Panc1 (cell line): ENCODE results near the gene UHRF2. TPM values are rescaled to one million over a fixed set of nuclear protein-coding genes. Genes with fewer than 3 reads are reported as not detected.

ENCODE experiments used
- ATAC-seq: fragments of 200-7000 bp; cut with Tn5 transposase; 2 replicates; pipeline ENCODE4 v1.9.1; 2020; ENCODE audit warnings: mild to moderate bottlenecking, moderate library complexity
- BruUV-seq: library from RNA; stranded (reverse); fragments of 400-500 nt; replicated peaks from 2 replicates; lab custom pipeline; 2021; lab: Mats Ljungman, UMichigan
- CTCF ChIA-PET: fragments of 300-600 bp; sonication (Branson Sonifier 250); formaldehyde crosslinking; loops from one replicate; lab custom pipeline; 2022; ENCODE audit warnings: antibody characterized with exemption; lab: Charles Lee
- POLR2A ChIA-PET: fragments of 300-600 bp; sonication (Branson Sonifier 250); formaldehyde crosslinking; loops from one replicate; lab custom pipeline; 2022; ENCODE audit warnings: antibody characterized with exemption; lab: Charles Lee
- DNase-seq: peaks from one replicate; pipeline ENCODE4 v3.0.0-alpha.2; 2010; ENCODE audit warnings: low read depth, low spot score
- H3K27ac ChIP-seq: 2 replicates; pipeline ENCODE4 v1.5.1; 2011; ENCODE audit warnings: mild to moderate bottlenecking, low read length, inconsistent platforms
- H3K27me3 ChIP-seq: fragments of 200-500 bp; sonication (Bioruptor generic); 2 replicates; pipeline ENCODE4 v1.6.0; 2014; ENCODE audit warnings: low read length, inconsistent platforms; ENCODE audit not compliant: control insufficient read depth, insufficient read depth
- H3K36me3 ChIP-seq: fragments of 200-500 bp; sonication (Bioruptor generic); 2 replicates; pipeline ENCODE4 v1.5.1; 2014; ENCODE audit warnings: inconsistent platforms, mild to moderate bottlenecking, low read length, moderate library complexity; ENCODE audit not compliant: control insufficient read depth, insufficient read depth
- H3K4me1 ChIP-seq: 2 replicates; pipeline ENCODE4 v1.5.1; 2011; ENCODE audit warnings: inconsistent platforms, mild to moderate bottlenecking, low read length, moderate library complexity; ENCODE audit not compliant: control insufficient read depth, insufficient read depth
- H3K4me3 ChIP-seq, 2 experiments: 2 replicates each; pipeline ENCODE4 v1.5.1; 2011 to 2012; ENCODE audit warnings: low read depth in 2 of 2, low read length in 2 of 2, mild to moderate bottlenecking in 2 of 2, inconsistent platforms in 1 of 2, moderate library complexity in 1 of 2
- H3K9me3 ChIP-seq: fragments of 200-500 bp; sonication (Bioruptor generic); 2 replicates; pipeline ENCODE4 v1.5.1; 2014; ENCODE audit warnings: low read depth, mild to moderate bottlenecking, inconsistent platforms, low read length, moderate library complexity; ENCODE audit not compliant: control insufficient read depth, insufficient read depth
- CTCF ChIP-seq: fragments of 450-650 bp; IDR thresholded peaks from 2 replicates; pipeline ENCODE4 v1.5.1; 2017; ENCODE audit warnings: mild to moderate bottlenecking
- POLR2AphosphoS5 ChIP-seq: IDR thresholded peaks from 2 replicates; pipeline ENCODE4 v1.6.1; 2012; ENCODE audit warnings: mild to moderate bottlenecking, low read depth, low read length, moderate library complexity
- REST ChIP-seq, 2 experiments: IDR thresholded peaks; 2 replicates each; pipeline ENCODE4 v1.6.1; 2011 to 2012; ENCODE audit warnings: low read depth in 2 of 2, control low read depth in 1 of 2, low read length in 1 of 2, mild to moderate bottlenecking in 1 of 2, moderate library complexity in 1 of 2; ENCODE audit not compliant: insufficient read depth in 1 of 2
- SIN3A ChIP-seq: IDR thresholded peaks from 2 replicates; pipeline ENCODE4 v1.6.1; 2012; ENCODE audit warnings: low read depth, mild to moderate bottlenecking, low read length, moderate library complexity, borderline replicate concordance; ENCODE audit not compliant: insufficient read depth
- TCF7L2 ChIP-seq: IDR thresholded peaks from 2 replicates; pipeline ENCODE4 v1.6.1; 2011; ENCODE audit warnings: mild to moderate bottlenecking, low read depth, low read length, inconsistent platforms
- in situ Hi-C: cut with HindIII; loops from 2 replicates; pipeline ENCODE4 v1.10.0; 2016; ENCODE audit warnings: low sequenced_read_pairs, low pct_unique_long_range_greater_than_20kb
- intact Hi-C: fragments of 100-400 bp; cut with micrococcal nuclease; formaldehyde crosslinking; loops from one replicate; pipeline ENCODE4 v1.10.0; 2022; ENCODE audit not compliant: unreplicated experiment
- total RNA-seq: library from RNA; stranded (reverse); gene quantifications from one replicate; pipeline ENCODE4 v1.2.1, GENCODE V29; 2021; ENCODE audit not compliant: unreplicated experiment

Gene UHRF2
- total RNA-seq, 1 experiment from 2014 or later = 17.2 TPM

- CTCF ChIA-PET = no interaction called here
- in situ Hi-C loops = no loop called here
- H3K9me3 ChIP-seq = no peaks in the 10 kb centered on the region
- H3K27me3 ChIP-seq = no peaks in the 10 kb centered on the region
- no peak overlapping the region for H3K4me3 ChIP-seq
- intact Hi-C loops = no loop called here
- H3K27ac ChIP-seq = peak overlapping the region; percentile 29; the same call in 1 of the 2 replicates
- no peak for DNase-seq
- H3K4me1 ChIP-seq = peaks cover 11% of the 10 kb centered on the region
- no peak for TF ChIP-seq TCF7L2
- no peak for TF ChIP-seq REST (IDR thresholded peaks at IDR 0.05; ENCODE audit: insufficient read depth in 1 of 2, low read depth in 2 of 2, low read length in 1 of 2)
- no peak for TF ChIP-seq CTCF
- no peak for TF ChIP-seq POLR2AphosphoS5
- no peak for TF ChIP-seq SIN3A
- no TSS peak for BruUV-seq
- H3K36me3 ChIP-seq = no peaks in the 10 kb centered on the region; the same call in 1 of the 2 replicates
- ATAC-seq = no peak
- POLR2A ChIA-PET = no interaction called here
These were observed 88.7 kb downstream of the UHRF2 start for GRCh38 chr9:6501526-6502210.

DNA sequence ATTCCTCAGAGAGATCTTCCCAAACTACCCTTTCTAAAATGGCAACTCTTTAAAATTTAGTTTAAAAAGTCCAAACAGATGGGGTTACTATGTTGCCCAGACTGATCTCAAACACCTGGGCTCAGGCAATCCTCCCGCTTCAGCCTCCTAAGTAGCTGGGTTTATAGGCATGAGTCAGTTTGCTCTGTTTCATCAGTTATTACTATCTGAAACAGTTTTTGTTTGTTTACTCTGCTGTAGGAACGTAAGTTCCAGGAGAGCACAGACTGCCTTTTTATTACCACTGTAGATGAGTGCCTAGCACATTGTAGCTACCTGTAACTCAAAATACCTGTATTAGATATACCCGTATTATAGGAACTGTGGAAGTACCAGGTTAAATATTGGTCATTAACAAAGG lies 89.4 kb downstream of the UHRF2 start:
- peak; percentile 82 for ATAC-seq
- BruUV-seq = no TSS peak

More for the DNA sequence above, 89.4 kb downstream of the UHRF2 start:
- TF ChIP-seq REST (IDR thresholded peaks at IDR 0.05; ENCODE audit: insufficient read depth in 1 of 2, low read depth in 2 of 2, low read length in 1 of 2) (no peak), TCF7L2 (no peak), CTCF (no peak), SIN3A (no peak), POLR2AphosphoS5 (no peak)
- Histone ChIP-seq H3K27me3 (no peaks in the 10 kb centered on the region), H3K4me1 (peaks cover 11% of the 10 kb centered on the region), H3K9me3 (no peaks in the 10 kb centered on the region), H3K36me3 (no peaks in the 10 kb centered on the region; the same call in 1 of the 2 replicates), H3K4me3 (no peak overlapping the region), H3K27ac (no peak overlapping the region)
- DNase-seq = peak; percentile 18
- in situ Hi-C loops (no loop called here), intact Hi-C loops (no loop called here)
- ChIA-PET POLR2A (no interaction called here), CTCF (no interaction called here)
